Right atrium auricular region (tissue), 2 donors: ENCODE data around the gene MAP7. TPM values are rescaled to one million over a fixed set of nuclear protein-coding genes. Genes with fewer than 3 reads are reported as not detected.
"Not testable (repeated sequence)": the region's sequence is repeated elsewhere in the genome, so short reads cannot be mapped to it uniquely, and the experiment has no call there.

Source experiments
- DNase-seq: peaks from one replicate; pipeline ENCODE4 v3.0.0-alpha.2; 2019; ENCODE audit warnings: low spot score
- H3K27ac ChIP-seq, 2 donors: fragments of 200-600 bp; sonication (generic); 1 replicate in 1 of 2; 2 replicates in 1 of 2; pipeline ENCODE4 v1.5.1; 2016 to 2019
- H3K27me3 ChIP-seq, 2 donors: fragments of 200-600 bp; sonication (generic); one replicate each; pipeline versions ENCODE4 v1.5.1 to v1.6.0; 2017 to 2019
- H3K36me3 ChIP-seq: fragments of 200-600 bp; sonication (generic); one replicate; pipeline ENCODE4 v1.5.1; 2016
- H3K4me1 ChIP-seq, 2 donors: fragments of 200-600 bp; sonication (generic); one replicate each; pipeline versions ENCODE4 v1.5.1 to v1.6.0; 2017 to 2019
- H3K4me3 ChIP-seq, 2 donors: fragments of 200-600 bp; sonication (generic); 1 replicate in 1 of 2; 2 replicates in 1 of 2; pipeline ENCODE4 v1.5.1; 2017 to 2019; ENCODE audit warnings: mild to moderate bottlenecking in 1 of 2, moderate library complexity in 1 of 2
- H3K9me3 ChIP-seq, 2 donors: fragments of 200-600 bp; sonication (generic); one replicate each; pipeline ENCODE4 v1.5.1; 2019
- CTCF ChIP-seq, 2 donors: fragments of 200-600 bp; sonication (generic); IDR thresholded peaks; one replicate each; pipeline ENCODE4 v1.5.1; 2019; ENCODE audit warnings: antibody characterized with exemption in 2 of 2
- total RNA-seq, 2 donors: library from RNA; depleted of rRNA; stranded (reverse); fragments of >200 nt; gene quantifications; one replicate each; pipeline ENCODE4 v1.1.0, GENCODE V29; 2016

MAP7 gene
- total RNA-seq, 2 donors from 2014 or later, result 1.0 to 1.3 TPM

DNA sequence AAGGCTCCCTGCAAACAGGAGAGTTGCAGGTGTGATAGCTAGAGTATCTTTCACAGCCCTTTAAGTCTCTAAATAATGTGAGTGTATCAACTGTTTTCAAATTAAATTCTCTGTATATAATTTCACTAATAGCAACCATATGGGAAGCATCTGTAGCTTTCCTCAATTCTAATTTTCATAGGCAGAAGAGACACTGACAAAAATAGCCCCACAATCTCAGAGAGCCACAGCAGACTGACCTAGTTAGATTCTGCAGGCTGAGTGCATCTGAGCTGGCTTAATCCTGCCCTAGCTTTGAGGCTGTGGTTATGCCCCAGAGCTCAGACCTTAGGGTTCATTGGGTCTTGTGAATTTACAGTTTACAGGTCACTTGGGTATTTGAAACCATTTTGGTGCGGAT is 63.9 kb downstream of the MAP7 start:
- DNase-seq, result no peak
- no peaks in the 10 kb centered on the region for H3K27me3 ChIP-seq

GRCh38 chr6:136483906-136484305 is 66.3 kb downstream of the MAP7 start:
- Histone ChIP-seq H3K27ac (no peak overlapping the region), H3K4me3 (no peak overlapping the region), H3K9me3 (no peaks in the 10 kb centered on the region), H3K27me3 (no peaks in the 10 kb centered on the region), H3K4me1 (no peaks in the 10 kb centered on the region), H3K36me3 (no peaks in the 10 kb centered on the region)
- no peak for TF ChIP-seq CTCF (IDR thresholded peaks at IDR 0.05)
- DNase-seq, result no peak

More for the DNA sequence above, 63.9 kb downstream of the MAP7 start:
- Histone ChIP-seq H3K9me3 (no peaks in the 10 kb centered on the region), H3K27ac (no peak overlapping the region), H3K4me3 (no peak overlapping the region), H3K36me3 (no peaks in the 10 kb centered on the region), H3K4me1 (no peaks in the 10 kb centered on the region)
- TF ChIP-seq CTCF (IDR thresholded peaks at IDR 0.05), result no peak

- not testable (repeated sequence) for H3K4me1 ChIP-seq, H3K27me3 ChIP-seq, H3K9me3 ChIP-seq, H3K27ac ChIP-seq, H3K36me3 ChIP-seq, H3K4me3 ChIP-seq, DNase-seq
Measured at GRCh38 chr6:136483005-136483404, 67.2 kb downstream of the MAP7 start.

DNA sequence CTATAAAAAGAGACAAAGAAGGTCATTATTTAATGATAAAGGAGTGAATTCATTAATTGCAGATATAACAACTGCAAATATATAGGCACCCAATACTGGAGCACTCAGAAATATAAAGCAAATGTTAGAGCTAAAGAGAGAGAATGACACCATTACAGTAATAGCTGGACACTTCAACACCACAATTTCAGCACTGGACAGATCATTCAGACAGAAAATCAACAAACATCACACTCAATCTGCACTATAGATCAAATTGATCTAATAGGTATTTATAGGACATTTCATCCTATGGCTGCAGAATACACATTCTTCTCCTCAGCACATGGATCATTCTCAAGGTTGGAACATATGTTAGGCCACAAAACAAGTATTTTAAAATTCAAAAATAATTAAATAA is 72.7 kb downstream of the MAP7 start:
- Histone ChIP-seq H3K36me3 (no peaks in the 10 kb centered on the region), H3K4me1 (no peaks in the 10 kb centered on the region), H3K4me3 (no peak overlapping the region), H3K27me3 (no peaks in the 10 kb centered on the region), H3K27ac (no peak overlapping the region), H3K9me3 (no peaks in the 10 kb centered on the region)
- no peak for TF ChIP-seq CTCF (IDR thresholded peaks at IDR 0.05)
- no peak for DNase-seq

- H3K27ac ChIP-seq, result no peak overlapping the region
- no peak overlapping the region for H3K4me3 ChIP-seq
- H3K27me3 ChIP-seq, result no peaks in the 10 kb centered on the region
- H3K4me1 ChIP-seq, result no peaks in the 10 kb centered on the region
- DNase-seq, result no peak
- H3K9me3 ChIP-seq, result no peaks in the 10 kb centered on the region
- no peak for TF ChIP-seq CTCF (IDR thresholded peaks at IDR 0.05)
- H3K36me3 ChIP-seq, result no peaks in the 10 kb centered on the region
Measured at GRCh38 chr6:136475686-136476085, 74.5 kb downstream of the MAP7 start.

DNA sequence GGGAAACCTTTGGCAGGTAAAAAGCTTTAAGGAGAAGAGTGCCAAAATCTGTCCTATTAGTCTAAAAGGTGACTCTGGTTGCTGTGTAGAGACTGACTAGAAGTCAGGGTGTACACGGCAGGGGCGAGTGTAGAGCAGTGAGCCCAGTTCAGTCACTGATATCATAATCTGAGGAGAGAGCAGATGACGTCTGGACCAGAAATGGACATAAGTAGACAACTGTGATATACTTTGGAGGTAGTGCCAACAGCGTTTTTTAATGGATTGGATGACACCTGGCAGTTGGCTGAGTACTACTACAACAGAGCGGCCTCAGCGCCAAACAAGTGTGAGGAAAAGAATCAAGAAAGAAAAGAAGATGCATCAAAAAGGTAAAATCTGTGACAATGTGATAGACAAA is 76.0 kb downstream of the MAP7 start:
- H3K27me3 ChIP-seq, result no peaks in the 10 kb centered on the region
- H3K9me3 ChIP-seq, result no peaks in the 10 kb centered on the region
- no peaks in the 10 kb centered on the region for H3K4me1 ChIP-seq
- TF ChIP-seq CTCF (IDR thresholded peaks at IDR 0.05), result no peak
- H3K36me3 ChIP-seq, result no peaks in the 10 kb centered on the region
- DNase-seq, result no peak
- H3K27ac ChIP-seq, result no peak overlapping the region
- no peak overlapping the region for H3K4me3 ChIP-seq
